Liver (tissue), 9 donors: Measurements from ENCODE around the gene DDX11. TPM values are rescaled to one million over a fixed set of nuclear protein-coding genes. Genes with fewer than 3 reads are reported as not detected.
"Not testable (repeated sequence)": the region's sequence is repeated elsewhere in the genome, so short reads cannot be mapped to it uniquely, and the experiment has no call there.

Source experiments
- DNase-seq: peaks from one replicate; pipeline ENCODE4 v3.0.0-alpha.2; 2017; ENCODE audit warnings: low spot score
- H3K27ac ChIP-seq, 2 donors: one replicate each; pipeline ENCODE4 v1.7.0; 2013; ENCODE audit warnings: inconsistent platforms in 2 of 2, low read length in 2 of 2, control low read depth in 1 of 2, low read depth in 1 of 2, mild to moderate bottlenecking in 1 of 2
- H3K27me3 ChIP-seq, 4 donors: one replicate each; pipeline versions ENCODE4 v1.6.1 to v1.7.0; 2013; ENCODE audit warnings: low read length in 3 of 4, inconsistent platforms in 1 of 4, mild to moderate bottlenecking in 1 of 4, moderate library complexity in 1 of 4; ENCODE audit not compliant: control insufficient read depth in 4 of 4, insufficient read depth in 4 of 4
- H3K36me3 ChIP-seq, 4 donors: one replicate each; pipeline versions ENCODE4 v1.6.1 to v1.7.0; 2013; ENCODE audit warnings: low read length in 3 of 4, mild to moderate bottlenecking in 3 of 4, low read depth in 1 of 4, moderate library complexity in 1 of 4; ENCODE audit not compliant: control insufficient read depth in 4 of 4, insufficient read depth in 3 of 4
- H3K4me1 ChIP-seq, 4 donors: one replicate each; pipeline versions ENCODE4 v1.6.1 to v1.7.0; 2013; ENCODE audit warnings: low read length in 3 of 4, mild to moderate bottlenecking in 3 of 4, moderate library complexity in 1 of 4; ENCODE audit not compliant: control insufficient read depth in 4 of 4, insufficient read depth in 4 of 4
- H3K4me3 ChIP-seq, 3 donors: one replicate each; pipeline versions ENCODE4 v1.6.1 to v1.7.0; 2013; ENCODE audit warnings: low read length in 3 of 3, control low read depth in 1 of 3, low read depth in 1 of 3, mild to moderate bottlenecking in 1 of 3
- H3K9ac ChIP-seq, 2 donors: one replicate each; pipeline ENCODE4 v1.7.0; 2013; ENCODE audit warnings: low read length in 2 of 2, mild to moderate bottlenecking in 2 of 2, moderate library complexity in 2 of 2, control low read depth in 1 of 2, low read depth in 1 of 2
- H3K9me3 ChIP-seq, 4 donors: one replicate each; pipeline versions ENCODE4 v1.6.1 to v1.7.0; 2013; ENCODE audit warnings: low read length in 3 of 4; ENCODE audit not compliant: control insufficient read depth in 4 of 4
- CTCF ChIP-seq: fragments of 150-350 bp; IDR thresholded peaks from 2 replicates; pipeline ENCODE4 v1.5.1; 2017; ENCODE audit warnings: improper control_type of control experiment, low read depth, low read length; ENCODE audit not compliant: missing input control
- EGR1 ChIP-seq, 2 donors: IDR thresholded peaks; 2 replicates each; pipeline ENCODE4 v1.6.1; 2016 to 2018; ENCODE audit warnings: antibody characterized with exemption in 2 of 2, low read depth in 2 of 2
- FOXA1 ChIP-seq: IDR thresholded peaks from 2 replicates; pipeline ENCODE4 v1.6.1; 2016; ENCODE audit warnings: antibody characterized with exemption
- REST ChIP-seq: IDR thresholded peaks from 2 replicates; pipeline ENCODE4 v1.6.1; 2016; ENCODE audit warnings: antibody characterized with exemption, mild to moderate bottlenecking
- RXRA ChIP-seq, 2 donors: IDR thresholded peaks; 2 replicates each; pipeline ENCODE4 v1.6.1; 2017 to 2018; ENCODE audit warnings: antibody characterized with exemption in 2 of 2, mild to moderate bottlenecking in 1 of 2
- SP1 ChIP-seq: IDR thresholded peaks from 2 replicates; pipeline ENCODE4 v1.6.1; 2018; ENCODE audit warnings: antibody characterized with exemption, mild to moderate bottlenecking
- TAF1 ChIP-seq: conservative IDR thresholded peaks from 2 replicates; pipeline ENCODE4 v1.6.1; 2016; ENCODE audit warnings: antibody characterized with exemption, mild to moderate bottlenecking
- ZBTB33 ChIP-seq: IDR thresholded peaks from 2 replicates; pipeline ENCODE4 v1.6.1; 2016; ENCODE audit warnings: antibody characterized with exemption
- WGBS: extraction: QIAGEN DNeasy Blood & Tissue Kit; methylation state at CpG from one replicate; pipeline ENCODE4 v1.1.7; 2013; 5-methylcytosine and 5-hydroxymethylcytosine counted together
- polyA plus RNA-seq, 2 donors: library from polyadenylated mRNA; stranded (reverse) in 1 of 2; unstranded in 1 of 2; fragments of 200-250 nt in 1 of 2; fragments of >200 nt in 1 of 2; fragmentation: Nextera tagmentation in 1 of 2; extraction: Ambion mirVana in 1 of 2; gene quantifications; one replicate each; pipeline versions ENCODE4 v1.2.1 to v1.2.3, GENCODE V29; 2013 to 2015
- total RNA-seq, 2 donors: library from RNA; depleted of rRNA; stranded (reverse); fragments of >200 nt; gene quantifications; one replicate each; pipeline ENCODE4 v1.2.3, GENCODE V29; 2014
- donor health status: healthy.
- donor health status: healthy.
- donor health status: healthy.
- donor health status: healthy.
- donor health status: healthy.

The DDX11 gene
- total and polyA plus RNA-seq, 4 donors, result 4.4 to 20.9 (median 9.3) TPM

GRCh38 chr12:31122481-31122880, 48.8 kb downstream of the DDX11 start:
- WGBS, result 80% methylated on average over 17 of the region's 19 CpGs
- Histone ChIP-seq H3K9ac (no peak overlapping the region), H3K4me1 (peaks cover 0 to 24% (median 5%) of the 10 kb centered on the region in 4 donors), H3K27me3 (no peaks in the 10 kb centered on the region), H3K27ac (no peak overlapping the region), H3K9me3 (no peaks in the 10 kb centered on the region), H3K36me3 (no peaks in the 10 kb centered on the region), H3K4me3 (no peak overlapping the region)
- no peak for TF ChIP-seq REST
- TF ChIP-seq EGR1 (IDR thresholded peaks at IDR 0.05; ENCODE audit: low read depth in 2 of 2), result no peak
- no peak for TF ChIP-seq ZBTB33
- no peak for TF ChIP-seq FOXA1
- TF ChIP-seq TAF1, result no peak
- TF ChIP-seq CTCF, result no peak
- TF ChIP-seq SP1, result no peak
- no peak for TF ChIP-seq RXRA (IDR thresholded peaks at IDR 0.05)
- no peak for DNase-seq

- not testable (repeated sequence) for H3K4me3 ChIP-seq, H3K36me3 ChIP-seq, H3K27ac ChIP-seq, DNase-seq, H3K9me3 ChIP-seq, H3K9ac ChIP-seq, H3K27me3 ChIP-seq, H3K4me1 ChIP-seq
- 71% methylated on average over 8 of the region's 8 CpGs for WGBS
Observed at GRCh38 chr12:31124158-31124557, 50.5 kb downstream of the DDX11 start.

GRCh38 chr12:31125171-31125570, 51.5 kb downstream of the DDX11 start:
- not testable (repeated sequence) for H3K9ac ChIP-seq, H3K27me3 ChIP-seq, H3K27ac ChIP-seq, H3K36me3 ChIP-seq, H3K9me3 ChIP-seq, H3K4me3 ChIP-seq, H3K4me1 ChIP-seq, DNase-seq
- 90% methylated on average over 2 of the region's 2 CpGs for WGBS

DNA sequence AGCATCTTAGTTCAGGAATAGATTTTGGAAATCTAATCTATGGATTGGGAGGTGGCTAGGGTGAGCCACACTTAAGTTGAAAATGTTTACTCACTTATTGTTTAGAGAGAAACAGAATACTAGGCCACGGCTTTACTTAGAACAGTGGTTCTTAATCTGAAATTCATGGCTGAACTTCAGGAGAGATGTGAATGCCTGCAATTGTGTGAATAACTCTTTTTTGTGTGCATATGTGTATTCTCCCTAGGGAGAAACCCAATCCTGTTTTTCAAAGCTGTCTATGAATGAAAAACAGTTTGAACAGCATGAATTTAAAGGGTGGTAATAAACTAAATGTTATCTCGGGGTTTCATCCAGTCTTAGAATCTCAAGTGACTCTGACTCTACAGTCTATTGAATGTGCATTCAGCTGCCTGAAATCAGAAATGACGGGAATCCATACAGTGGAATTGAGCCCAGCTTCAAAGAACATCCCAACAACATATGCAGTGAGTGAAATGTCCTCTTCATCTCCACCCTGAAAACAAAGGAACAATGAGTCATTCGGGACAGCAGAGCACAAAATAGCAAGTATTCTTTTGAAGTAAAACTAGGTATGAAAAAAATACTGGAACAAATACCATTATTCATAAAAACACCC, 53.7 kb downstream of the DDX11 start:
- not testable (repeated sequence) for H3K9ac ChIP-seq, H3K4me3 ChIP-seq, H3K4me1 ChIP-seq, H3K27ac ChIP-seq, H3K27me3 ChIP-seq, H3K9me3 ChIP-seq, DNase-seq, H3K36me3 ChIP-seq
- 69% methylated on average over 2 of the region's 4 CpGs for WGBS

DNA sequence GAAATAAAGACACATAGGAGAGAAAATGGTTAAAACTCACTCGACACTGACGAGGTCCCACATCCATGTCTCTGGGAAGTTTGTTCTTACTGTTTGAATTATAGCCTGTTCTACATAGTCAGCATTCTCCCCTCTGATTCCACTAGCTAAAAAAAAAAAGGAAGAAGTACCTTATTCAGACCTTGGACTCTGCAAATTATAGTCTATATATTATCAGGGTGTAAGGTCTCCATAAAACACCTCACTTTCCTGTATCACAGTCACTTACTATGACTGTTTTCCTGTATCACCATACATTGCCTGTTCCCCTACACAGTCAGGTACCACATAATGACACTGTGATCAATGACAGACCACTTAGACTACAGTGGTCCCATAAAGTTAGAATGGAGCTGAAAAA, 62.9 kb downstream of the DDX11 start:
- H3K27me3 ChIP-seq, H3K9me3 ChIP-seq, H3K9ac ChIP-seq, H3K36me3 ChIP-seq, H3K4me1 ChIP-seq, H3K4me3 ChIP-seq, DNase-seq, H3K27ac ChIP-seq: not testable (repeated sequence)
- 77% methylated on average over 2 of the region's 2 CpGs for WGBS
